NT2/D1 (cell line): Measurements from ENCODE around the gene NRCAM.

Experiments
- SUZ12 ChIP-seq: IDR thresholded peaks from 2 replicates; pipeline ENCODE4 v1.6.1; 2011; ENCODE audit not compliant: insufficient read length, insufficient read depth; ENCODE audit errors: extremely low read depth
- ZNF274 ChIP-seq: IDR thresholded peaks from 2 replicates; pipeline ENCODE4 v1.6.1; 2011; ENCODE audit warnings: mild to moderate bottlenecking, low read depth, low read length

DNA sequence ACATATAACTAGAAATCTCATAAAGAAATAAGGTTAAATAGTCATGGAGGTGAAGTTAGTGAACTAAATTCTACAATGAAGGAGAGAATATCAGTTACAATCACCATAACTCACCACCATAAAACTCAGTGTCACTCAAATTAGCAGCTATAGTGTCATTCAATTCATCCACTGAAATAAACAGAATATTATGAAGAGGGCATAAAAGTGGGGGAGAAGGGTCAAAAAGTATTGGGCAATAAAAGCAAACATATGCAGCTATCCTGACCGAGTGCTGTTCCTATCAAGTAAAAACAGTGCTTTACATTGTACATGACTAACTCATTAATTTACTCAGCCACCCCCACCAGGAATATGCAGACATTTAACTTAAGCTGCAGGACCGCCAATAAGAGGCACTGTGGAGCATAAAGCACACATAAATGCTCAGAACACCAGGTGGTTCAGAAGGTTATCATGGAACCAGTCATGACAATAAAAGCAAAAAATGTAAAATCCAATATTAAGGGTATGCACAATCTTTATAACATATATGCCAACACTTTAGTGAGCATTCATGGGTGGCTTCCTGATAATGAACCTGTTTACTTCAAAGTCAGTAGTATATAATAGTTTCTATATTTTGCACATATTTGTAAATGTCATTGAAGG is 230.6 kb downstream of the NRCAM start:
- no peak for TF ChIP-seq SUZ12
- TF ChIP-seq ZNF274: no peak
